HL-60 (cell line): ENCODE measurements around the gene STX18.

ENCODE experiments used
- CTCF ChIP-seq: IDR thresholded peaks from one replicate; pipeline ENCODE4 v1.5.1; 2011; ENCODE audit warnings: low read length, control low read depth, inconsistent platforms; ENCODE audit not compliant: insufficient read depth
- POLR2AphosphoS5 ChIP-seq: IDR thresholded peaks from 2 replicates; pipeline ENCODE4 v1.6.1; 2012; ENCODE audit warnings: low read depth
- REST ChIP-seq: IDR thresholded peaks from 2 replicates; pipeline ENCODE4 v1.6.1; 2012; ENCODE audit warnings: low read depth; ENCODE audit not compliant: insufficient replicate concordance

GRCh38 chr4:4456816-4457578 lies 84.9 kb downstream of the STX18 start:
- TF ChIP-seq POLR2AphosphoS5 (no peak), CTCF (no peak), REST (no peak)
